Astrocyte (in vitro differentiated cells and primary cell): Measurements from ENCODE around the gene GHDC. TPM values are rescaled to one million over a fixed set of nuclear protein-coding genes. Genes with fewer than 3 reads are reported as not detected.

Experiments used
- DNase-seq: peaks from one replicate; pipeline ENCODE4 v3.0.0-alpha.2; 2010; ENCODE audit warnings: low read depth
- FAIRE-seq: peaks from 2 replicates; lab custom pipeline; 2011; peaks lifted over from hg19 to GRCh38; lab: Jason Lieb, UNC
- H2AFZ ChIP-seq: 2 replicates; pipeline ENCODE4 v1.6.0; 2012; ENCODE audit warnings: low read depth, low read length, inconsistent platforms
- H3K27ac ChIP-seq: 2 replicates; pipeline ENCODE4 v1.5.1; 2011; ENCODE audit warnings: low read depth, low read length, inconsistent platforms
- H3K27me3 ChIP-seq: 2 replicates; pipeline ENCODE4 v1.6.0; 2011; ENCODE audit warnings: low read length, inconsistent platforms; ENCODE audit not compliant: insufficient read depth
- H3K36me3 ChIP-seq: 2 replicates; pipeline ENCODE4 v1.5.1; 2011; ENCODE audit warnings: low read length, inconsistent platforms; ENCODE audit not compliant: insufficient read depth
- H3K4me1 ChIP-seq: 2 replicates; pipeline ENCODE4 v1.5.1; 2011; ENCODE audit warnings: low read length, inconsistent platforms; ENCODE audit not compliant: insufficient read depth
- H3K4me2 ChIP-seq: 2 replicates; pipeline ENCODE4 v1.6.0; 2012; ENCODE audit warnings: low read length, inconsistent platforms
- H3K4me3 ChIP-seq: 2 replicates; pipeline ENCODE4 v1.5.1; 2011; ENCODE audit warnings: low read depth, mild to moderate bottlenecking, low read length, inconsistent platforms; ENCODE audit not compliant: insufficient read depth
- H3K79me2 ChIP-seq: 2 replicates; pipeline ENCODE4 v1.6.0; 2012; ENCODE audit warnings: mild to moderate bottlenecking, low read length, inconsistent platforms; ENCODE audit not compliant: insufficient read depth
- H3K9ac ChIP-seq: 2 replicates; pipeline ENCODE4 v1.6.0; 2012; ENCODE audit warnings: mild to moderate bottlenecking, low read length, inconsistent platforms
- H3K9me3 ChIP-seq: 2 replicates; pipeline ENCODE4 v1.5.1; 2012; ENCODE audit warnings: low read depth, mild to moderate bottlenecking, low read length, inconsistent platforms; ENCODE audit not compliant: insufficient read depth
- H4K20me1 ChIP-seq: 2 replicates; pipeline ENCODE4 v1.6.0; 2012; ENCODE audit warnings: low read length, inconsistent platforms; ENCODE audit not compliant: insufficient read depth
- H3K27ac Mint-ChIP-seq: one replicate; pipeline ENCODE4 v1.8.0; 2021; ENCODE audit warnings: mild to moderate bottlenecking, mixed read lengths; ENCODE audit not compliant: unreplicated experiment
- H3K27me3 Mint-ChIP-seq: one replicate; pipeline ENCODE4 v1.8.0; 2021; ENCODE audit warnings: low read depth, mixed read lengths; ENCODE audit not compliant: unreplicated experiment
- H3K36me3 Mint-ChIP-seq: one replicate; pipeline ENCODE4 v1.8.0; 2021; ENCODE audit warnings: low read depth, mixed read lengths; ENCODE audit not compliant: unreplicated experiment
- H3K4me1 Mint-ChIP-seq: one replicate; pipeline ENCODE4 v1.8.0; 2021; ENCODE audit warnings: low read depth, mixed read lengths; ENCODE audit not compliant: unreplicated experiment
- H3K4me3 Mint-ChIP-seq: one replicate; pipeline ENCODE4 v1.8.0; 2021; ENCODE audit warnings: mild to moderate bottlenecking, moderate library complexity, mixed read lengths; ENCODE audit not compliant: unreplicated experiment
- H3K9me3 Mint-ChIP-seq: one replicate; pipeline ENCODE4 v1.8.0; 2021; ENCODE audit warnings: mild to moderate bottlenecking, mixed read lengths; ENCODE audit not compliant: unreplicated experiment
- CTCF ChIP-seq: IDR thresholded peaks from 2 replicates; pipeline ENCODE4 v1.5.1; 2011; ENCODE audit warnings: low read depth, mild to moderate bottlenecking, inconsistent platforms, low read length, moderate library complexity; ENCODE audit not compliant: insufficient read depth
- EZH2 ChIP-seq: IDR thresholded peaks from 2 replicates; pipeline ENCODE4 v1.6.1; 2012; ENCODE audit warnings: mild to moderate bottlenecking, low read length, inconsistent platforms; ENCODE audit not compliant: insufficient read depth
- total RNA-seq: library from RNA; stranded (reverse); gene quantifications from 2 replicates; pipeline ENCODE4 v1.2.1, GENCODE V29; 2021

GHDC gene
- total RNA-seq, 1 donor from 2014 or later, result 0.64 TPM

GRCh38 chr17:42230225-42230624 is 35.9 kb upstream of the GHDC start:
- Histone ChIP-seq H4K20me1 (peaks cover 25% of the 10 kb centered on the region), H3K4me2 (no peak overlapping the region), H3K9ac (no peak overlapping the region), H3K36me3 (no peaks in the 10 kb centered on the region), H3K9me3 (no peaks in the 10 kb centered on the region), H3K4me3 (no peak overlapping the region), H3K27ac (no peak overlapping the region), H3K4me1 (no peaks in the 10 kb centered on the region), H2AFZ (no peak overlapping the region), H3K79me2 (peaks cover 32% of the 10 kb centered on the region), H3K27me3 (no peaks in the 10 kb centered on the region)
- H3K27me3 Mint-ChIP-seq, result no peaks in the 10 kb centered on the region
- H3K27ac Mint-ChIP-seq, result no peak overlapping the region
- TF ChIP-seq EZH2 (no peak), CTCF (no peak)
- peaks cover 6% of the 10 kb centered on the region for H3K4me1 Mint-ChIP-seq
- DNase-seq (no peak), FAIRE-seq (no peak)
- no peak overlapping the region for H3K4me3 Mint-ChIP-seq
- peaks cover 1% of the 10 kb centered on the region for H3K36me3 Mint-ChIP-seq
- H3K9me3 Mint-ChIP-seq, result no peaks in the 10 kb centered on the region

GRCh38 chr17:42227849-42228700 is 33.8 kb upstream of the GHDC start:
- Histone ChIP-seq H4K20me1 (peaks cover 27% of the 10 kb centered on the region), H3K27me3 (no peaks in the 10 kb centered on the region), H3K36me3 (peaks cover 9% of the 10 kb centered on the region), H3K9me3 (no peaks in the 10 kb centered on the region), H2AFZ (no peak overlapping the region), H3K4me1 (no peaks in the 10 kb centered on the region), H3K4me2 (no peak overlapping the region), H3K4me3 (no peak overlapping the region), H3K27ac (no peak overlapping the region), H3K9ac (no peak overlapping the region), H3K79me2 (peaks cover 14% of the 10 kb centered on the region)
- Mint-ChIP-seq H3K27me3 (no peaks in the 10 kb centered on the region), H3K4me1 (peaks cover 6% of the 10 kb centered on the region), H3K4me3 (no peak overlapping the region), H3K27ac (no peak overlapping the region), H3K9me3 (no peaks in the 10 kb centered on the region), H3K36me3 (peaks cover 5% of the 10 kb centered on the region)
- DNase-seq, result no peak
- FAIRE-seq, result no peak
- TF ChIP-seq EZH2, result no peak
- no peak for TF ChIP-seq CTCF

GRCh38 chr17:42225646-42226045 is 31.4 kb upstream of the GHDC start:
- Mint-ChIP-seq H3K4me1 (peaks cover 6% of the 10 kb centered on the region), H3K9me3 (no peaks in the 10 kb centered on the region), H3K36me3 (peaks cover 5% of the 10 kb centered on the region), H3K4me3 (no peak overlapping the region), H3K27me3 (no peaks in the 10 kb centered on the region), H3K27ac (no peak overlapping the region)
- no peak for TF ChIP-seq CTCF
- TF ChIP-seq EZH2, result no peak
- Histone ChIP-seq H3K79me2 (peaks cover 5% of the 10 kb centered on the region), H3K36me3 (peaks cover 18% of the 10 kb centered on the region), H3K4me2 (no peak overlapping the region), H3K4me1 (no peaks in the 10 kb centered on the region), H2AFZ (no peak overlapping the region), H4K20me1 (peaks cover 27% of the 10 kb centered on the region), H3K9ac (no peak overlapping the region), H3K9me3 (no peaks in the 10 kb centered on the region), H3K27me3 (no peaks in the 10 kb centered on the region), H3K4me3 (no peak overlapping the region), H3K27ac (no peak overlapping the region)
- DNase-seq, result no peak
- no peak for FAIRE-seq
